Activated naive CD8-positive, alpha-beta T cell treated with anti-CD3 and anti-CD28 coated beads, Interleukin-2, amount 10 ng/mL, durations not matched to agents 7 days and 5 days (primary cell): ENCODE data around the gene TMEM266. TPM values are rescaled to one million over a fixed set of nuclear protein-coding genes. Genes with fewer than 3 reads are reported as not detected.

Source experiments
- ATAC-seq: fragments of 150-1000 bp; cut with Tn5 transposase; one replicate; pipeline ENCODE4 v1.10.0; 2021; ENCODE audit warnings: low read depth, moderate library complexity
- POLR2A ChIA-PET: fragments of 350-600 bp; sonication (Branson Sonifier 250); formaldehyde crosslinking; loops from one replicate; lab custom pipeline; 2021; ENCODE audit warnings: antibody characterized with exemption; lab: Charles Lee
- DNase-seq: peaks from one replicate; pipeline ENCODE4 v3.0.0; 2021
- H3K27ac Mint-ChIP-seq: one replicate; pipeline ENCODE4 v1.8.0; 2022; ENCODE audit warnings: mild to moderate bottlenecking, mixed read lengths
- H3K27me3 Mint-ChIP-seq: one replicate; pipeline ENCODE4 v1.8.0; 2022; ENCODE audit warnings: mild to moderate bottlenecking, moderate library complexity, mixed read lengths
- H3K36me3 Mint-ChIP-seq: one replicate; pipeline ENCODE4 v1.8.0; 2021; ENCODE audit warnings: mild to moderate bottlenecking, mixed read lengths
- H3K4me1 Mint-ChIP-seq: one replicate; pipeline ENCODE4 v1.8.0; 2021; ENCODE audit warnings: mixed read lengths
- H3K4me3 Mint-ChIP-seq: one replicate; pipeline ENCODE4 v1.8.0; 2022; ENCODE audit warnings: mild to moderate bottlenecking, moderate library complexity, mixed read lengths
- H3K9me3 Mint-ChIP-seq: one replicate; pipeline ENCODE4 v1.8.0; 2021; ENCODE audit warnings: mixed read lengths
- total RNA-seq, 2 experiments: library from RNA; stranded (reverse); gene quantifications; one replicate each; pipeline ENCODE4 v1.2.3, GENCODE V29; 2021

The TMEM266 gene
- total RNA-seq, 2 experiments from 2014 or later: not detected

DNA sequence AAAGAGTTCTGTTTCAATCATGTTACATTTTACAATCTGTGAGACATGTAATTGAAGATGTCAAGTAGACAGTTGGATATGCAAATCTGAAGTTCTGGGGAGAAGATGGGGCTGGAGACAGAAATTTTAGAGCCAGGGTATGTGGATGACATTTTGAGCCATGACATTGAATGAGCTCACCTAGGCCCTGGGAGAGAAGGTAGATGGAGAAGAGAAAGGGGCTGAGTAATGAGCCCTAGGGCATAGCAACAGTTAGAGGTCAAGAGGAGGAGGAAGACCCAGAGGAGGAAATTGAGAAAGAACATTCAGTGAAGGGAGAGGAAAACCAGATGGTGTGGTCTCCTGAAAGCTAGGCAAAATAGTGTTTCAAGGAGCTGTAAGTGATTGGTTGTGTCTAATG is 15.3 kb downstream of the TMEM266 start:
- no peak overlapping the region for H3K27ac Mint-ChIP-seq
- no peaks in the 10 kb centered on the region for H3K36me3 Mint-ChIP-seq
- ATAC-seq (no peak), DNase-seq (no peak)
- H3K4me1 Mint-ChIP-seq: peaks cover 9% of the 10 kb centered on the region
- H3K27me3 Mint-ChIP-seq: peaks cover 7% of the 10 kb centered on the region
- H3K4me3 Mint-ChIP-seq: no peak overlapping the region
- POLR2A ChIA-PET: interaction anchor here (0.6 to 0.9 kb wide), 2 partner anchors 9 to 143 kb away, joined by 3 to 4 read pairs; no protein-coding TSS in a partner anchor
- no peaks in the 10 kb centered on the region for H3K9me3 Mint-ChIP-seq

DNA sequence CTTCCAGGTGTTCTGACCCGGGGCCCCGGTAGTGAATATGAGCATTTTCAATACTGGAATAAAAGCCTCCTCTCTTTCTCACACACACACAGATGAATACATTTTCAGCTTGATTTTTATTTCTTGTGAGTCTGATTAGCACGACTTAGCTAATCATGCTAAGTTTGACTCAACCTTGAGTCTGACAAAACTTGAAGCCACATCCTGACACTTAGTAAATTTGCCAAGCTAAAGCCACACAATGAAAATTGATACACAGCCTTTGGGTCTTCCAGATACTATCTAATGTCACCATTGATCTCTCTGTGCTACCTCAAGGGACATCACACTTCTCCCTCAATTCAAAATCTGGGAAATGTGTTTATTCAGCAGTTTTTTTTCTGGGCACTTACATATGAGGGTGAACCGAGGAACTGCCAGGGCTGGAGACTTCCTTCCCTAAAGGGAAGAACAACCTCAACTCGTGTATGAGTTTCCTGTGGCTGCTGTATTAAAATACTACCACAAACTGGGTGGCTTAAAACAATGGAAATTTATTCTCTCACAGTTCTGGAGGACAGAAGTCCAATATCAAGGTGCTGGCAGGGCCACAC is 18.6 kb downstream of the TMEM266 start:
- no peak overlapping the region for H3K4me3 Mint-ChIP-seq
- H3K4me1 Mint-ChIP-seq: peaks cover 9% of the 10 kb centered on the region
- POLR2A ChIA-PET: no interaction called here
- peaks cover under 1% of the 10 kb centered on the region for H3K27me3 Mint-ChIP-seq
- no peaks in the 10 kb centered on the region for H3K9me3 Mint-ChIP-seq
- H3K27ac Mint-ChIP-seq: no peak overlapping the region
- ATAC-seq (peak; percentile 60), DNase-seq (no peak)
- H3K36me3 Mint-ChIP-seq: no peaks in the 10 kb centered on the region

DNA sequence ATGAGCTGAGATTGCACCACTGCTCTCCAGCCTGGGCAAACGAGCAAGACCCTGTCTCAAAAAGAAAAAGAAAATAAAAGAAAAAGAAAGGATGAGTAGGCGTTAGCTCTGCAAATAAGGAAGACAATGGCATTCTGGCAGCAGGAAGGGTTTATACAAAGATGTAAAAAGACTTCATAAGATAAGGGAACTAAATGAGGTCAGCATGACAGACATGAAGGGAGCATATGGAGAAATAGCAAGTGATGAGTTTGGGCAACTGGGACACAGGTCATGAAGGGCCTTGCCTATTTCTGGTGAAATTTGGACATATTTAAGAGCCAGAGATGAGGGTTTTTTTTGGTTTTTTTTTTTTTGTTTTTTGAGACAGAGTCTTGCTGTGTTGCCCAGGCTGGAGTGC is 24.5 kb downstream of the TMEM266 start:
- H3K27me3 Mint-ChIP-seq: peaks cover 19% of the 10 kb centered on the region
- no peak overlapping the region for H3K27ac Mint-ChIP-seq
- POLR2A ChIA-PET: no interaction called here
- H3K4me1 Mint-ChIP-seq: no peaks in the 10 kb centered on the region
- H3K36me3 Mint-ChIP-seq: no peaks in the 10 kb centered on the region
- DNase-seq (no peak), ATAC-seq (no peak)
- no peak overlapping the region for H3K4me3 Mint-ChIP-seq
- H3K9me3 Mint-ChIP-seq: no peaks in the 10 kb centered on the region

DNA sequence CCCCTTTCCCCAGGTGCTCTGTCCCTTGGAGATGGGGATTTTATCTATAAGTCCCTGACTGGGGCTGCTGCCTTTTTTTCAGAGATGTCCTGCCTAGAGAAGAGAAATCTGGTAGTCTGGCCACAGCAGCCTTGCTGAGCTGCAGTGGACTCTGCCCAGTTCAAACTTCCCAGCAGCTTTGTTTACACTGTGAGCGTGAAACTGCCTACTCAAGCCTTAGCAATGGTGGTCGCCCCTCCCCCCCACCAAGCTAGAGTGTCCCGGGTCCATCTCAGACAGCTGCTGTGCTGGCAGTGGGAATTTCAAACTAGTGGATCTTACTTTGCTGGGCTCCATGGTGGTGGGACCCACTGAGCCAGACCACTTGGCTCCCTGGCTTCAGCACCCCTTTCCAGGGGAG is 38.9 kb downstream of the TMEM266 start:
- Mint-ChIP-seq H3K9me3 (no peaks in the 10 kb centered on the region), H3K4me3 (no peak overlapping the region), H3K27me3 (peaks cover 57% of the 10 kb centered on the region), H3K36me3 (no peaks in the 10 kb centered on the region), H3K4me1 (no peaks in the 10 kb centered on the region), H3K27ac (no peak overlapping the region)
- ATAC-seq (no peak), DNase-seq (no peak)
- POLR2A ChIA-PET: no interaction called here

DNA sequence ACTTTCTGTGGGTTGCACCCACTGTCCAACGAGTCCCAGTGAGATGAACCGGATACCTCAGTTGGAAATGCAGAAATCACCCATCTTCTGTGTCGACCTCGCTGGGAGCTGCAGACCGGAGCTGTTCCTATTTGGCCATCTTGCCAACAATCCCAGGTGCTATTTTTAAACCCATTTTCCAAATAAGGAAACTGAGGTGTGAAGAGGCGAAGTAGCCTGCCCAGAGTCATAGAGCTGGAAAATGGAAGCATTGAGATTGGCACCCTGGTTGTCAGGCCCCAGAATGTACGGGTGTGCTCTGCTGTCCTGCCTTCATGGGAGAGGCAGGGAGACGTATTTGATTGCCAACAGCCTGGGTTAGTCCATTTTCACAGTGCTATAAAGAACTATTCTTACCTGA is 39.6 kb downstream of the TMEM266 start:
- POLR2A ChIA-PET: no interaction called here
- H3K4me3 Mint-ChIP-seq: no peak overlapping the region
- ATAC-seq: no peak
- peaks cover 52% of the 10 kb centered on the region for H3K27me3 Mint-ChIP-seq
- no peaks in the 10 kb centered on the region for H3K36me3 Mint-ChIP-seq
- no peaks in the 10 kb centered on the region for H3K4me1 Mint-ChIP-seq
- no peak overlapping the region for H3K27ac Mint-ChIP-seq
- H3K9me3 Mint-ChIP-seq: no peaks in the 10 kb centered on the region
- DNase-seq: no peak

DNA sequence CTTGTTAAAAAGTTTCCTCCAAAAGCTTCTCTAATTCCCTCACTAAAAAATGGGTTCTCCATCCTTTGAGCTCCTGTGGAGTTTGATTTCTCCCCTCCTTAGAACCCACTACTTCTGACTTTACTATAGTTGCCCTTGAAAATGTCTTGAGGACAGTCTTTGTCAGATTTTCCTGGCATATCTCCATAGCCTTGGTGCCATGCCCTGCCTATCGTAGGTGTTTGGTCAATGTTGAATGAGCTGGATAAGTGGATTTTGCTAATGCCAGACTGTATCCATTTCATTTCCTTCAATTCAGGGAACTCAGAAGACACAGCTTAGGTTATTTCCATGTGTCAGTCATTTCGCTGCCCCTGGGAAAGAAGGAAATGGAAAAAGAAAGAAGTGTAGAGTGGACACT is 40.6 kb downstream of the TMEM266 start:
- Mint-ChIP-seq H3K4me3 (no peak overlapping the region), H3K27ac (no peak overlapping the region), H3K36me3 (no peaks in the 10 kb centered on the region), H3K4me1 (no peaks in the 10 kb centered on the region), H3K27me3 (peaks cover 43% of the 10 kb centered on the region), H3K9me3 (no peaks in the 10 kb centered on the region)
- POLR2A ChIA-PET: interaction anchor here (0.5 kb wide), 1 partner anchor 133 kb away, joined by 7 read pairs; no protein-coding TSS in a partner anchor
- ATAC-seq (no peak), DNase-seq (no peak)

DNA sequence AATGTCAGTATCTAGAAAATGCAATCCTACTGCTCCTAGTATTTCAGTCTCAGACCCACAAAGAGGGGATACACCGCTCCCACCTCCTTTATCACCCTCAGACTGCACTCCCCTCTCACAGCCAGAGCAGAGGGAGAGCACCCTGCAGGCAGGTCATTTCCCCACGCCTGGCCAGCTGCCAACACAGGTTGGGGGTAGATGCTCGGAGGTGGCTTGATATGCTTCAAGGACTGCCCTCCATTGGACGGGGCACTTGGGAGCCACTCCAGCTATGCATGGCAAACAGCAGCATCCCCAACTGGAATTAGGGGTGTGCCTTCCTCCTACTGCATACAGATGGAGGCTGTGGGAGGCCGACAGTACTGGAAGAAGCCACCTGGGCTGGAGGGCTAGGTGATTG is 41.9 kb downstream of the TMEM266 start:
- peaks cover 31% of the 10 kb centered on the region for H3K27me3 Mint-ChIP-seq

DNA sequence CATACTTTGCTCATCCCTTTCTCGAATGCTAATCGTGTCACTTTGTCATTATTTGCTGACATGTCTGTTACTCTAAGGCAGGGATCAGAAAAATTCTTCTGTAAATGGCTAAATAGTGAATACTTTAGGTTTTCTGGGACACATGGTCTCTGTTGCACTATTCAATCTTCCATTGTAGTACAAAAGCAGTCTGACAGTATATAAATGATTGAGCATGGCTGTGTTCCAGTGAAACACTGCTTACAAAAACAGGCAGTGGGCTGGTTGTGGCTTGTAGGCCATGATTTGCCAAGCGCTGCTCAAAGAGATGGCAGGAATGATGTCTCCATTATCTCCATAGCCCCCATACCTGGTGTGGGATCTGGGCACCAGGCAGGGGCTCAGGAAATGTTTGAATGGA is 45.6 kb downstream of the TMEM266 start:
- Mint-ChIP-seq H3K9me3 (no peaks in the 10 kb centered on the region), H3K27ac (no peak overlapping the region), H3K4me3 (no peak overlapping the region), H3K27me3 (peaks cover 24% of the 10 kb centered on the region), H3K4me1 (no peaks in the 10 kb centered on the region), H3K36me3 (no peaks in the 10 kb centered on the region)
- ATAC-seq (no peak), DNase-seq (no peak)
- POLR2A ChIA-PET: no interaction called here

More for the DNA sequence above, 41.9 kb downstream of the TMEM266 start:
- ATAC-seq (no peak), DNase-seq (no peak)
- Mint-ChIP-seq H3K27ac (no peak overlapping the region), H3K4me1 (no peaks in the 10 kb centered on the region), H3K9me3 (no peaks in the 10 kb centered on the region), H3K36me3 (no peaks in the 10 kb centered on the region), H3K4me3 (no peak overlapping the region)
- POLR2A ChIA-PET: no interaction called here

DNA sequence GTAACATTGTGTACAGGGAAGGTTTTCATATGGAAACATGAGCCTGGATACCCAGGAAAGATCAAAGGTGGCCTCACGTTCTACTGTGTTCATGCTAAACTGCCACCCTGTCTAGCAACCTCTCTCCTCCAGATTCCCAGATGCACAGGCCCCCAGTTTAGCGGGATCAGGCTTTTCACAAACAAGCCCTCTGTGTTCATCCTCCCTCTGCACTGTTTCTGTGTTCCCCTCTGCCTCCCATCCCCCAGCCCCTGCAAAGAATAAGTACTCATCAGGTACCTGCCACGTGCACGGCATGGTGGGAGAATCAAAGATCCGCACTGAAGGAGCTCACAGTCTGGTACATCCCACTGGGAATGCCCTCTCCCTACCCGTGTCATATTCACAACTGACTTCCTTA is 46.1 kb downstream of the TMEM266 start:
- Mint-ChIP-seq H3K9me3 (no peaks in the 10 kb centered on the region), H3K36me3 (no peaks in the 10 kb centered on the region), H3K27ac (no peak overlapping the region), H3K4me3 (no peak overlapping the region), H3K27me3 (peaks cover 24% of the 10 kb centered on the region), H3K4me1 (no peaks in the 10 kb centered on the region)
- POLR2A ChIA-PET: no interaction called here
- DNase-seq: no peak
- no peak for ATAC-seq

DNA sequence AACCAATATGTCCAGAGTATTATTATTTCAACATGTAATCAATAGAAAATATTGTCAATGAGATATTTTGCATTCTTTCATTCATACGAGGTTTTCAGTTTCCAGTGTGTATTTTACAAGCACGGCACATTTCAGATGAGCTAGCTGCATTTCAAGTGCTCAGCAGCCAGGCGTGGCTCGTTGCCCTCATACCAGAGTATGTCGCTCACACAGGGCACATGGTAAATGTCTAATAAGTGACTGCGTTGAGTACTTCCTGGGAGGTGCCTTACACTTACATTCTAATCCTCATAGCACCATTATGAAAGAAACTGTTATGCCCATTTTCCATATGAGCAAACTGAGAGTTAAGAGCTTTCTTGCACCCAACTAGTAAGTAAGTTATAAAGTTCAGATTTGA is 47.4 kb downstream of the TMEM266 start:
- H3K9me3 Mint-ChIP-seq: no peaks in the 10 kb centered on the region

DNA sequence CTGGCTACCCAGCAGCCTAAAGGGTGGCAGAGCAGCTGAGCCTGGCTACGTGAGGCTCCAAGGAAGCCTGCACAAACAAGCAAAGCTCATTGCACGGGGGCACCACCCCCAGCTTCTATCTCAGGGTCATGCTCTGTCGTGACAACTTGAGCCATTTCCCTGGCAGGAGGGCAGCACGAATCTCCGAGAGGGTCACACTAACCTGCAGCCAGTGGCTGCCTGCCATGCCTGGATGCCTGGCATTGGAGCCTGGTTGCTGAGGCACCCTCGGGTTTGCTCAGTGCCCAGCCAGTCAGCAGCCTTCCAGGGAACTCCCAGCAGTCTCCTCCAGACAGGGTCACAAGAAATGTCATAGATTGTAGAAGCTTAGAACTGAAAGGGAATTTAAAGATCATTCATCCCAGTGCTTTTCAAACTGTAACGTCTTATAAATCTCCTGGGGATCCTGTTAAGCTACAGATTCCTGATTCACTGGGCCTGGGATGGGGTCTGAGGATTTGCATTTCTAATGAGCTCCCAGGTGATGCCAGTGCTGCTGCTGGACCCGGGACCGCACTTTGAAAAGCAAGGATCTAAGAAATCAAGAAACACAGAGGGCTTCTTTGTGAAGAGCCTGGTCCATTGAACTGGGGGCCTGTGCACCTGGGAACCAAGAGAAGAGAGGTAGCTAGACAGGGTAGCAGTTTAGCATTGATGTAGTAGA is 48.4 kb downstream of the TMEM266 start:
- POLR2A ChIA-PET: no interaction called here
- Mint-ChIP-seq H3K36me3 (no peaks in the 10 kb centered on the region), H3K9me3 (no peaks in the 10 kb centered on the region), H3K27ac (no peak overlapping the region), H3K4me3 (no peak overlapping the region), H3K4me1 (no peaks in the 10 kb centered on the region), H3K27me3 (peaks cover 25% of the 10 kb centered on the region)
- ATAC-seq: no peak
- DNase-seq: no peak

More for the DNA sequence above, 47.4 kb downstream of the TMEM266 start:
- H3K27me3 Mint-ChIP-seq: peaks cover 21% of the 10 kb centered on the region
- no peaks in the 10 kb centered on the region for H3K4me1 Mint-ChIP-seq
- no peak overlapping the region for H3K27ac Mint-ChIP-seq
- H3K36me3 Mint-ChIP-seq: no peaks in the 10 kb centered on the region
- POLR2A ChIA-PET: no interaction called here
- H3K4me3 Mint-ChIP-seq: no peak overlapping the region
- ATAC-seq (no peak), DNase-seq (no peak)

DNA sequence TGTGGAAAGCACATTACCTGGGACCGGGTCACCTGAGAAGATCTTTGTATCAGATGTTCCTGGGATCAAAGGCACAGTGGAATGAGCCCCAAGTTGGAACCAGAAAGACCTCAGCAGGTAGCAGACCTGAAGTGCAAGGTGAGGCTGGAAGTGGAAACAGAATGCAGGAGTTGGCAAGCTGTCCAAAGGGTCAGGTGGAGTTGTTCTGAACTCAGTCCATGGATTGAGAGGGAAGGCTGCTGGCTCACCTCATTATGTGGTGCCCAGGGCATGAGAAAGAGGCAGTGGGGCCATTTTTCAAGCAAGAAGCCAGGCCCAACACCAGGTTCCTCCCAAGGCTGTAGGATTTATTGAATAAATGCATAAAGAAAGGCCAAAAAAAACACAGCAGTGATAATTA is 49.3 kb downstream of the TMEM266 start:
- H3K4me3 Mint-ChIP-seq: no peak overlapping the region
- peaks cover 25% of the 10 kb centered on the region for H3K27me3 Mint-ChIP-seq

DNA sequence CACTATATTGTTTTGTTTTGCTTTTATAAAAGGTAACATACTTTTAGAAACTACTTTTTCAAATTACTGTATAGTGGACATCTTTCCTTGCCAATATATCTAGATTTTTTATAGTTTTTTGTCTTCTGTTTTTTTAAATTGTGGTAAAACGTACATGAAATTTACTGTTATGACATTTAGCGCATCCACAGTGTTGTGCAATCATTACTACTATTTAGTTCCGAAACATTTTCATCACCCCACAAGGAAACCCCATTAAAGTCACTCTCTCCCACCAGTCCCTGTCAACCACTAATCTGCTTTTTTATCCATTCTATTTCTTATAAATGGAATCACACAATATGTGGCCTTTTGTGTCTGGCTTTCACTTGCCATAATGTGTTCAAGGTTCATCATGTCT is 54.8 kb downstream of the TMEM266 start:
- Mint-ChIP-seq H3K27me3 (peaks cover 24% of the 10 kb centered on the region), H3K4me1 (no peaks in the 10 kb centered on the region), H3K4me3 (no peak overlapping the region), H3K27ac (no peak overlapping the region), H3K9me3 (no peaks in the 10 kb centered on the region), H3K36me3 (no peaks in the 10 kb centered on the region)
- POLR2A ChIA-PET: interaction anchor here (0.6 kb wide), 1 partner anchor 26 kb away, joined by 5 read pairs; no protein-coding TSS in a partner anchor
- DNase-seq (no peak), ATAC-seq (no peak)

More for the DNA sequence above, 49.3 kb downstream of the TMEM266 start:
- no peaks in the 10 kb centered on the region for H3K9me3 Mint-ChIP-seq
- H3K4me1 Mint-ChIP-seq: no peaks in the 10 kb centered on the region
- DNase-seq (no peak), ATAC-seq (no peak)
- H3K27ac Mint-ChIP-seq: no peak overlapping the region
- no peaks in the 10 kb centered on the region for H3K36me3 Mint-ChIP-seq
- POLR2A ChIA-PET: no interaction called here
